ENCODE measurements around the gene RNLS.
"Not testable (repeated sequence)": the region's sequence is repeated elsewhere in the genome, so short reads cannot be mapped to it uniquely, and the experiment has no call there.

Gene RNLS

GRCh38 chr10:88507826-88508453, 75.2 kb downstream of the RNLS start:
- H3K27me3 Mint-ChIP-seq: no peaks in the 10 kb centered on the region
- no peak overlapping the region for H3K27ac Mint-ChIP-seq
- ATAC-seq: no peak
- H3K4me1 Mint-ChIP-seq: no peaks in the 10 kb centered on the region
- H3K9me3 Mint-ChIP-seq: no peaks in the 10 kb centered on the region
- DNase-seq: no peak
- no peak overlapping the region for H3K4me3 Mint-ChIP-seq

GRCh38 chr10:88507404-88507803, 75.7 kb downstream of the RNLS start:
- Mint-ChIP-seq H3K27me3 (no peaks in the 10 kb centered on the region), H3K9me3 (no peaks in the 10 kb centered on the region), H3K4me1 (no peaks in the 10 kb centered on the region), H3K27ac (no peak overlapping the region), H3K4me3 (no peak overlapping the region)
- no peak for ATAC-seq
- DNase-seq: no peak

- Mint-ChIP-seq H3K27me3 (no peaks in the 10 kb centered on the region), H3K4me1 (no peaks in the 10 kb centered on the region), H3K9me3 (no peaks in the 10 kb centered on the region), H3K27ac (no peak overlapping the region), H3K4me3 (no peak overlapping the region)
- no peak for ATAC-seq
- DNase-seq: no peak
Observed at GRCh38 chr10:88505680-88506215, 77.4 kb downstream of the RNLS start.

- Mint-ChIP-seq H3K9me3 (no peaks in the 10 kb centered on the region), H3K27ac (no peak overlapping the region), H3K27me3 (no peaks in the 10 kb centered on the region), H3K4me1 (no peaks in the 10 kb centered on the region), H3K4me3 (no peak overlapping the region)
- no peak for DNase-seq
- no peak for ATAC-seq
Observed at GRCh38 chr10:88505265-88505664, 77.9 kb downstream of the RNLS start.

- no peak for DNase-seq
- Mint-ChIP-seq H3K27me3 (peaks cover 3% of the 10 kb centered on the region), H3K27ac (no peak overlapping the region), H3K9me3 (no peaks in the 10 kb centered on the region), H3K4me1 (peaks cover 6% of the 10 kb centered on the region), H3K4me3 (no peak overlapping the region)
- no peak for ATAC-seq
Observed at GRCh38 chr10:88500656-88501055, 82.5 kb downstream of the RNLS start.

GRCh38 chr10:88499569-88500470, 83.3 kb downstream of the RNLS start:
- Mint-ChIP-seq H3K4me1 (peaks cover 6% of the 10 kb centered on the region), H3K27me3 (peaks cover 6% of the 10 kb centered on the region), H3K27ac (no peak overlapping the region), H3K9me3 (no peaks in the 10 kb centered on the region), H3K4me3 (no peak overlapping the region)
- no peak for DNase-seq
- no peak for ATAC-seq

GRCh38 chr10:88497913-88498312, 85.2 kb downstream of the RNLS start:
- no peak for ATAC-seq
- H3K4me1 Mint-ChIP-seq: peaks cover 6% of the 10 kb centered on the region
- H3K9me3 Mint-ChIP-seq: no peaks in the 10 kb centered on the region
- no peak overlapping the region for H3K27ac Mint-ChIP-seq
- H3K27me3 Mint-ChIP-seq: peaks cover 6% of the 10 kb centered on the region
- H3K4me3 Mint-ChIP-seq: no peak overlapping the region
- no peak for DNase-seq

- Mint-ChIP-seq H3K4me1 (peaks cover 6% of the 10 kb centered on the region), H3K27me3 (peaks cover 6% of the 10 kb centered on the region), H3K4me3 (no peak overlapping the region), H3K9me3 (no peaks in the 10 kb centered on the region), H3K27ac (no peak overlapping the region)
- no peak for DNase-seq
- ATAC-seq: no peak
Observed at GRCh38 chr10:88494537-88494936, 88.6 kb downstream of the RNLS start.

GRCh38 chr10:88493691-88494483, 89.2 kb downstream of the RNLS start:
- H3K27me3 Mint-ChIP-seq: peaks cover 6% of the 10 kb centered on the region
- H3K9me3 Mint-ChIP-seq: no peaks in the 10 kb centered on the region
- DNase-seq (no peak), ATAC-seq (no peak)
- no peak overlapping the region for H3K4me3 Mint-ChIP-seq
- peak overlapping the region in 1 of 2 donors; percentile 75 for H3K27ac Mint-ChIP-seq
- peaks cover 6% of the 10 kb centered on the region for H3K4me1 Mint-ChIP-seq

- H3K4me3 Mint-ChIP-seq: no peak overlapping the region
Observed at GRCh38 chr10:88491314-88491713, 91.8 kb downstream of the RNLS start.

GRCh38 chr10:88490231-88490980, 92.7 kb downstream of the RNLS start:
- ATAC-seq (no peak), DNase-seq (no peak)
- H3K4me3 Mint-ChIP-seq: no peak overlapping the region
- no peaks in the 10 kb centered on the region for H3K4me1 Mint-ChIP-seq
- peaks cover 4 to 7% of the 10 kb centered on the region in 2 donors for H3K9me3 Mint-ChIP-seq
- no peak overlapping the region for H3K27ac Mint-ChIP-seq
- H3K27me3 Mint-ChIP-seq: peaks cover under 1% of the 10 kb centered on the region

More at GRCh38 chr10:88491314-88491713, 91.8 kb downstream of the RNLS start:
- peaks cover 4 to 7% of the 10 kb centered on the region in 2 donors for H3K9me3 Mint-ChIP-seq
- no peak overlapping the region for H3K27ac Mint-ChIP-seq
- DNase-seq (no peak), ATAC-seq (no peak)
- no peaks in the 10 kb centered on the region for H3K4me1 Mint-ChIP-seq
- peaks cover 6% of the 10 kb centered on the region for H3K27me3 Mint-ChIP-seq

GRCh38 chr10:88489107-88489506, 94.0 kb downstream of the RNLS start:
- peaks cover 4 to 7% of the 10 kb centered on the region in 2 donors for H3K9me3 Mint-ChIP-seq
- no peaks in the 10 kb centered on the region for H3K27me3 Mint-ChIP-seq
- H3K4me3 Mint-ChIP-seq: no peak overlapping the region
- ATAC-seq (no peak), DNase-seq (no peak)
- no peaks in the 10 kb centered on the region for H3K4me1 Mint-ChIP-seq
- H3K27ac Mint-ChIP-seq: no peak overlapping the region

GRCh38 chr10:88486816-88487215, 96.3 kb downstream of the RNLS start:
- not testable (repeated sequence) for H3K27me3 Mint-ChIP-seq, H3K27ac Mint-ChIP-seq, H3K4me3 Mint-ChIP-seq, DNase-seq, ATAC-seq, H3K4me1 Mint-ChIP-seq
- H3K9me3 Mint-ChIP-seq: peaks cover 13% of the 10 kb centered on the region in 2 donors

GRCh38 chr10:88482220-88482619, 100.9 kb downstream of the RNLS start:
- no peaks in the 10 kb centered on the region for H3K4me1 Mint-ChIP-seq
- no peak for ATAC-seq

GRCh38 chr10:88478256-88478655, 104.9 kb downstream of the RNLS start:
- Mint-ChIP-seq H3K27ac (no peak overlapping the region), H3K9me3 (peaks cover 7 to 9% of the 10 kb centered on the region in 2 donors), H3K4me1 (no peaks in the 10 kb centered on the region), H3K27me3 (peaks cover 8% of the 10 kb centered on the region), H3K4me3 (no peak overlapping the region)
- no peak for ATAC-seq
- no peak for DNase-seq

More at GRCh38 chr10:88482220-88482619, 100.9 kb downstream of the RNLS start:
- no peak overlapping the region for H3K27ac Mint-ChIP-seq
- H3K9me3 Mint-ChIP-seq: peaks cover 13 to 14% of the 10 kb centered on the region in 2 donors
- no peak for DNase-seq
- H3K27me3 Mint-ChIP-seq: peaks cover 8% of the 10 kb centered on the region
- H3K4me3 Mint-ChIP-seq: no peak overlapping the region
